C4-2B (cell line): ENCODE results near the gene TRIM8.
"Not testable (repeated sequence)": the region's sequence is repeated elsewhere in the genome, so short reads cannot be mapped to it uniquely, and the experiment has no call there.

Experiments
- H3K27ac ChIP-seq: fragments of 450-650 bp; 2 replicates; pipeline ENCODE4 v1.5.1; 2017
- CTCF ChIP-seq: fragments of 450-650 bp; conservative IDR thresholded peaks from 2 replicates; pipeline ENCODE4 v1.5.1; 2017; ENCODE audit warnings: mild to moderate bottlenecking
- ZFX ChIP-seq: fragments of 450-650 bp; IDR thresholded peaks from 2 replicates; pipeline ENCODE4 v1.6.1; 2017

TRIM8 gene

GRCh38 chr10:102682981-102683380 is 38.7 kb downstream of the TRIM8 start:
- TF ChIP-seq ZFX (no peak), CTCF (no peak)
- H3K27ac ChIP-seq = no peak overlapping the region

GRCh38 chr10:102683736-102684135 is 39.5 kb downstream of the TRIM8 start:
- H3K27ac ChIP-seq = no peak overlapping the region
- TF ChIP-seq ZFX (no peak), CTCF (no peak)

- H3K27ac ChIP-seq = no peak overlapping the region
- TF ChIP-seq CTCF (no peak), ZFX (no peak)
Observed at GRCh38 chr10:102691285-102692066, 47.2 kb downstream of the TRIM8 start.

- not testable (repeated sequence) for H3K27ac ChIP-seq
Observed at GRCh38 chr10:102695401-102695800, 51.1 kb downstream of the TRIM8 start.

- TF ChIP-seq ZFX (no peak), CTCF (no peak)
- H3K27ac ChIP-seq = no peak overlapping the region
Observed at GRCh38 chr10:102696736-102697135, 52.5 kb downstream of the TRIM8 start.

GRCh38 chr10:102698894-102699293 is 54.6 kb downstream of the TRIM8 start:
- TF ChIP-seq CTCF (no peak), ZFX (no peak)
- no peak overlapping the region for H3K27ac ChIP-seq

- TF ChIP-seq ZFX (no peak), CTCF (no peak)
- no peak overlapping the region for H3K27ac ChIP-seq
Observed at GRCh38 chr10:102701272-102701671, 57.0 kb downstream of the TRIM8 start.

- no peak overlapping the region for H3K27ac ChIP-seq
Observed at GRCh38 chr10:102701796-102702195, 57.5 kb downstream of the TRIM8 start.

More at GRCh38 chr10:102701796-102702195, 57.5 kb downstream of the TRIM8 start:
- no peak for TF ChIP-seq CTCF
- TF ChIP-seq ZFX = no peak
